Stimulated activated effector memory CD8-positive, alpha-beta T cell treated with anti-CD3 and anti-CD28 coated beads, Interleukin-12 subunit alpha, Interleukin-12 subunit beta, amount 100 ng/mL, for 72 hours (primary cell): ENCODE data around the gene TMEM40.

Source experiments
- ATAC-seq: fragments of 150-1000 bp; cut with Tn5 transposase; 2 replicates; pipeline ENCODE4 v1.10.0; 2021
- DNase-seq, 2 donors: peaks; one replicate each; pipeline ENCODE4 v3.0.0; 2021 to 2022; ENCODE audit warnings: low spot score in 2 of 2
- H3K27ac Mint-ChIP-seq: one replicate; pipeline ENCODE4 v1.8.0; 2022; ENCODE audit warnings: mild to moderate bottlenecking, mixed read lengths
- H3K36me3 Mint-ChIP-seq: one replicate; pipeline ENCODE4 v1.8.0; 2022; ENCODE audit warnings: mild to moderate bottlenecking, mixed read lengths
- H3K4me1 Mint-ChIP-seq: one replicate; pipeline ENCODE4 v1.8.0; 2022; ENCODE audit warnings: mixed read lengths
- H3K4me3 Mint-ChIP-seq: one replicate; pipeline ENCODE4 v1.8.0; 2022; ENCODE audit warnings: mild to moderate bottlenecking, mixed read lengths
- H3K9me3 Mint-ChIP-seq: one replicate; pipeline ENCODE4 v1.8.0; 2022; ENCODE audit warnings: mixed read lengths

Gene TMEM40

GRCh38 chr3:12695916-12696315 is 63.1 kb downstream of the TMEM40 start:
- Mint-ChIP-seq H3K36me3 (no peaks in the 10 kb centered on the region), H3K27ac (no peak overlapping the region), H3K9me3 (no peaks in the 10 kb centered on the region), H3K4me1 (no peaks in the 10 kb centered on the region), H3K4me3 (no peak overlapping the region)
- ATAC-seq (no peak), DNase-seq (no peak)

- DNase-seq (no peak), ATAC-seq (no peak)
- H3K36me3 Mint-ChIP-seq = no peaks in the 10 kb centered on the region
- no peak overlapping the region for H3K27ac Mint-ChIP-seq
- no peaks in the 10 kb centered on the region for H3K9me3 Mint-ChIP-seq
- H3K4me3 Mint-ChIP-seq = no peak overlapping the region
- no peaks in the 10 kb centered on the region for H3K4me1 Mint-ChIP-seq
Observed at GRCh38 chr3:12695112-12695511, 63.9 kb downstream of the TMEM40 start.

- no peak for ATAC-seq
- no peak overlapping the region for H3K4me3 Mint-ChIP-seq
- H3K36me3 Mint-ChIP-seq = no peaks in the 10 kb centered on the region
- H3K4me1 Mint-ChIP-seq = no peaks in the 10 kb centered on the region
- DNase-seq = no peak
- H3K27ac Mint-ChIP-seq = no peak overlapping the region
- H3K9me3 Mint-ChIP-seq = no peaks in the 10 kb centered on the region
Observed at GRCh38 chr3:12692444-12692843, 66.6 kb downstream of the TMEM40 start.

GRCh38 chr3:12689997-12690711 is 68.9 kb downstream of the TMEM40 start:
- no peak for DNase-seq
- Mint-ChIP-seq H3K4me1 (no peaks in the 10 kb centered on the region), H3K36me3 (no peaks in the 10 kb centered on the region), H3K9me3 (no peaks in the 10 kb centered on the region), H3K27ac (no peak overlapping the region), H3K4me3 (no peak overlapping the region)
- ATAC-seq = no peak

GRCh38 chr3:12687948-12688347 is 71.1 kb downstream of the TMEM40 start:
- no peak overlapping the region for H3K27ac Mint-ChIP-seq
- ATAC-seq (no peak), DNase-seq (no peak)
- H3K4me1 Mint-ChIP-seq = no peaks in the 10 kb centered on the region
- H3K9me3 Mint-ChIP-seq = no peaks in the 10 kb centered on the region
- H3K36me3 Mint-ChIP-seq = no peaks in the 10 kb centered on the region
- no peak overlapping the region for H3K4me3 Mint-ChIP-seq

- no peak overlapping the region for H3K27ac Mint-ChIP-seq
- no peak for ATAC-seq
- no peaks in the 10 kb centered on the region for H3K9me3 Mint-ChIP-seq
- no peak for DNase-seq
- no peak overlapping the region for H3K4me3 Mint-ChIP-seq
- peaks cover 12% of the 10 kb centered on the region for H3K4me1 Mint-ChIP-seq
- H3K36me3 Mint-ChIP-seq = no peaks in the 10 kb centered on the region
Observed at GRCh38 chr3:12686096-12686495, 73.0 kb downstream of the TMEM40 start.
